Right ventricle myocardium inferior (tissue), 1 donor: ENCODE measurements around the gene COX17. TPM values are rescaled to one million over a fixed set of nuclear protein-coding genes. Genes with fewer than 3 reads are reported as not detected.
A peak's percentile ranks its signal among the peaks of the same experiment; 100 is the strongest.

ENCODE experiments used
- ATAC-seq: fragments of 200-7000 bp; cut with Tn5 transposase; one replicate; pipeline ENCODE4 v1.9.1; 2020; ENCODE audit warnings: mild to moderate bottlenecking, moderate library complexity
- DNase-seq: peaks from one replicate; pipeline ENCODE4 v3.0.0; 2021; ENCODE audit errors: missing footprints
- intact Hi-C: fragments of 100-400 bp; cut with DNase I; formaldehyde crosslinking; loops from one replicate; pipeline ENCODE4 v1.11.0; 2022
- long read RNA-seq: library from polyadenylated mRNA; unstranded; transcript quantifications from one replicate; pipeline ENCODE4 v2.0.0, GENCODE V29; 2021
- total RNA-seq: library from RNA; stranded (reverse); fragmentation: NEBNext Ultra II Directional; extraction: Animal tissue kit (Norgen Biotek cat#: 25700); gene quantifications from one replicate; pipeline ENCODE4 v1.2.1, GENCODE V29; 2021
- donor health status: DM: no; HTN: yes; CAD: no; lungs with severe emphysema.

COX17 gene
- 167 TPM for total RNA-seq
- long read RNA-seq, transcript COX17-201 (3 exons, 684 nt), result major isoform, 111 of 121 reads
- long read RNA-seq, partial matches to known transcripts, result 1 of 121 reads
- long read RNA-seq, other reads (novel, unspliced or antisense), result 7 of 121 reads

GRCh38 chr3:119676771-119677640, at the start of gene COX17:
Gene COX17 (minus strand): TSS chr3:119677406. CDS start chr3:119677310, 96 bp downstream.
- ATAC-seq, result peak; percentile 90
- intact Hi-C loops, result loop anchor here (1.0 to 10.0 kb wide), 8 partner anchors 16 to 402 kb away; partner anchors contain the start of genes ADPRH, PLA1A, POGLUT1 and POPDC2
- peak; percentile 94 for DNase-seq

GRCh38 chr3:119726909-119727308, 49.7 kb upstream of the COX17 start:
- ATAC-seq (no peak), DNase-seq (no peak)
- intact Hi-C loops, result no loop called here

- intact Hi-C loops, result no loop called here
- DNase-seq (no peak), ATAC-seq (no peak)
These were observed 45.8 kb upstream of the COX17 start for GRCh38 chr3:119723022-119723421.

GRCh38 chr3:119717520-119717919, 40.3 kb upstream of the COX17 start:
- intact Hi-C loops, result loop anchor here (10.0 kb wide), 1 partner anchor 97 kb away; no protein-coding TSS in a partner anchor
- DNase-seq (peak; percentile 56), ATAC-seq (no peak)

- no peak for DNase-seq
- ATAC-seq, result peak; percentile 54
- intact Hi-C loops, result loop anchor here (10.0 kb wide), 1 partner anchor 98 kb away; no protein-coding TSS in a partner anchor
These were observed 39.8 kb upstream of the COX17 start for GRCh38 chr3:119716998-119717397.

GRCh38 chr3:119715105-119715504, 37.9 kb upstream of the COX17 start:
- intact Hi-C loops, result loop anchor here (10.0 kb wide), 1 partner anchor 100 kb away; no protein-coding TSS in a partner anchor
- no peak for ATAC-seq
- DNase-seq, result no peak

GRCh38 chr3:119703820-119704531, 26.8 kb upstream of the COX17 start:
- intact Hi-C loops, result no loop called here
- ATAC-seq, result no peak
- no peak for DNase-seq

- intact Hi-C loops, result no loop called here
These were observed 25.6 kb upstream of the COX17 start, which contains the start of gene CFAP91 for GRCh38 chr3:119702530-119703527. Gene CFAP91 (plus strand): TSS chr3:119703022. CDS start chr3:119703099, 77 bp downstream.

GRCh38 chr3:119700920-119701734, 23.9 kb upstream of the COX17 start:
- DNase-seq (no peak), ATAC-seq (no peak)
- intact Hi-C loops, result no loop called here

More at GRCh38 chr3:119702530-119703527, 25.6 kb upstream of the COX17 start, which contains the start of gene CFAP91:
- DNase-seq, result peak; percentile 99
- ATAC-seq, result peak; percentile 100

- intact Hi-C loops, result no loop called here
- no peak for ATAC-seq
- DNase-seq, result no peak
These were observed 23.2 kb upstream of the COX17 start for GRCh38 chr3:119700269-119700919.

GRCh38 chr3:119697394-119697793, 20.2 kb upstream of the COX17 start:
- intact Hi-C loops, result no loop called here
- ATAC-seq, result no peak

GRCh38 chr3:119695480-119695879, 18.3 kb upstream of the COX17 start:
- intact Hi-C loops, result no loop called here
- ATAC-seq (no peak), DNase-seq (no peak)

More at GRCh38 chr3:119697394-119697793, 20.2 kb upstream of the COX17 start:
- no peak for DNase-seq

- ATAC-seq (no peak), DNase-seq (no peak)
- intact Hi-C loops, result no loop called here
These were observed 12.9 kb upstream of the COX17 start for GRCh38 chr3:119690043-119690656.

GRCh38 chr3:119683421-119683820, 6.2 kb upstream of the COX17 start:
- intact Hi-C loops, result loop anchor here (5.0 to 10.0 kb wide), 2 partner anchors 131 to 289 kb away; no protein-coding TSS in a partner anchor
- ATAC-seq (no peak), DNase-seq (no peak)

- no peak for ATAC-seq
- DNase-seq, result no peak
- intact Hi-C loops, result loop anchor here (5.0 to 10.0 kb wide), 2 partner anchors 129 to 286 kb away; no protein-coding TSS in a partner anchor
These were observed 4.1 kb upstream of the COX17 start for GRCh38 chr3:119681279-119681678.

GRCh38 chr3:119679874-119680273, 2.7 kb upstream of the COX17 start:
- no peak for DNase-seq
- intact Hi-C loops, result loop anchor here (5.0 to 10.0 kb wide), 6 partner anchors 43 to 405 kb away; partner anchors contain the start of gene PLA1A
- no peak for ATAC-seq
